Inflammatory macrophage treated with lipopolysaccharide for 4 hours (primary cell): ENCODE measurements around the gene SP6.

Experiments
- DNase-seq: peaks from one replicate; pipeline ENCODE4 v3.0.0-alpha.2; 2020

SP6 gene

DNA sequence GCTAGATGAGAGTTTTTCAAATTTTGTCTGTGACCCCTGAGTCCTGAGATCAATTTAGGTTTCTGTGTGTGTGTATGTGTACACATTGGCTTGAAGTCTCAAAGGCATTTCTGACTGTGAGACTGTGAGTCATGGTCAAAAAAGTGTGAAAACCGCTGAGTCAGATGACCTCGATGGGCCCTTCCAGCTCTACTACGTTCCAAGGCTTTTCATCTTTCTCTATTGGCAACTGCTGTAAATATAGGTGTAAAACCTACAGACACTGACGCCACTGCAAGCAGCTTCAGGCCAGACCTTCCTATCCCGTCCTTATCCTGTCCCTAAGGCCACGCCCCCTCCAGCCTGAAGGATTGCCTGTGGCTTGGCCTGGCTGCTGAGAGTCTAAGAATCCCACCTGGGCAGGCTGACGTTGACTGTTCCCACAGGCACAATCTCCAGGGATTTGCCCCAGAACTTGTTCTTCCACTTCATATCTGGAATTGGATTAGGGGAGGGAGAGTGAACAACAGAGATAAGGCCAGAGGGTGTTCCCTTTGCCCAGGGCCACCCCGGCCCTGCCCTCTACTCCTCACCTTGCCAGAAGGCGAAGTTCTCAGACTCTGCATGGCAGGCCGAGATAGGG, 40.7 kb downstream of the SP6 start:
- no peak for DNase-seq

DNA sequence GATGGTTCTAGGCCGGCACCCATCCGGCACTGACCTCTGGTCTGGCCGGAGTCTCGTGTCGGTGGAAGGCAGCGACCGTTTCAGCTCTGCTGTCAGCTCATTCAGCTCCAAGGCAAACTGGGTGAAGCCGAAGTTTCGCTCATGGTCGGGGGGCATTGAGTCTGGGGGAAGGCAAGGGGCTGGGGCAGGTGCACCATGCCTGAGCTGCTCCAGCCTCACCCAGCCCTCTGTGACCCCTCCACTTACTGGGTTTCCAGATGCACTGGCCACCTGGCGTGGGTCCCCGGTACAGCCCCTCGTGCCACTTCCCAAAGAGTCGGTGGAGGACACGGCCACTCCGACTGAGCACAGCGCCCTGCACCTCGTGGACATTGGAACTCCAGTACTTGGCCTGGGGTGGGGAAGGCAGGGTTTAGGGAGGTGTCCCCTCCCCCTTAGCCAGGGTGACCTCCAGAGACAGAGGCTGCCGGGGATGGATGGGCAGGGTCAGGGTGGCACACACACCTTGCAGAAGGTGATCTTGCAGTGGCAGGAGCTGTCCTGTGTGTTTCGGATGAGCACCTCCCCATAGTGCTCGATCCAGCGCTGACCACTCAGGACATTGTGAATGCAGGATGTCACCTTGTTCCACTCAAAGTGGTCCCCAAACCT, 42.0 kb downstream of the SP6 start:
- DNase-seq: no peak

DNA sequence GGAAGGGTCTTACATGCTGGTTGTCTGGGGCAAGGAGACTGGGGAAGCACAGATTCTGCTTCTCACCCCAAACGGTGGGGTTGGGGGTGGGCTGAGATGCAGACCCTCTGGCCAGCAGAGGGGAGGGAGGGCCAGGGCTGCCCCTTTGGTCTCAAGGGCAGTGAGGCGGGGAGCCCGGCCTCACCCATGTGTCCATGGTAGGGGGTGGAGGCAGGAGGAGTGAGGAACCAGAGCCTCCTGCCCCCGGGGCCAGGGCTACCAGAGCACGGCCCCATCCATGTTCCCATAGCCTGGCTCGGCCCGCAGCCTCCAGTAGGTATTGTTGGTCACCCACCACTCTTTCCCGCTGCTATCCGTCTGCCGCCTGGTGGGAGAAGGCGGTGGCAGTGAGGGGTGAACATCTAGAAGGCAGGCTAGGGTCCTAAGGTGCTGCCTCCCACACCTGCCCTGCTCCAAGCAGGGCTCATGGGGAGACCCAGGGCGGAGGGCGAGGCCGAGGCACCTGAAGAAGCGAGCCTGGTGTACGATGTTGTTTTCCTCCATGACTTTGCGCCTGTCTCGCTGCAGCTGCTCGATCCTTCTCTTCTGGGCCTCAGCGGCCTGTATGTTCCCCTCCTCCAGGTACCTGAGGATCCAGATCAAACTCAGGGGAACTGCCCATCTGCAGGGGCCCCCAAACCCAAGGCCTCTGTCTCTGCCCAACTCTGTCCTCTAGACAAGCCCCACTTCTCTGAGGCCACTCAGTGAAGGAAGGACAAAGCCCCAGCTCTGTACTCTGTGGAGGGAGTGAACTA, 42.7 kb downstream of the SP6 start:
- DNase-seq: no peak

GRCh38 chr17:47807421-47807820, 43.5 kb downstream of the SP6 start:
- no peak for DNase-seq

GRCh38 chr17:47806913-47807255, 44.1 kb downstream of the SP6 start:
- DNase-seq: no peak

DNA sequence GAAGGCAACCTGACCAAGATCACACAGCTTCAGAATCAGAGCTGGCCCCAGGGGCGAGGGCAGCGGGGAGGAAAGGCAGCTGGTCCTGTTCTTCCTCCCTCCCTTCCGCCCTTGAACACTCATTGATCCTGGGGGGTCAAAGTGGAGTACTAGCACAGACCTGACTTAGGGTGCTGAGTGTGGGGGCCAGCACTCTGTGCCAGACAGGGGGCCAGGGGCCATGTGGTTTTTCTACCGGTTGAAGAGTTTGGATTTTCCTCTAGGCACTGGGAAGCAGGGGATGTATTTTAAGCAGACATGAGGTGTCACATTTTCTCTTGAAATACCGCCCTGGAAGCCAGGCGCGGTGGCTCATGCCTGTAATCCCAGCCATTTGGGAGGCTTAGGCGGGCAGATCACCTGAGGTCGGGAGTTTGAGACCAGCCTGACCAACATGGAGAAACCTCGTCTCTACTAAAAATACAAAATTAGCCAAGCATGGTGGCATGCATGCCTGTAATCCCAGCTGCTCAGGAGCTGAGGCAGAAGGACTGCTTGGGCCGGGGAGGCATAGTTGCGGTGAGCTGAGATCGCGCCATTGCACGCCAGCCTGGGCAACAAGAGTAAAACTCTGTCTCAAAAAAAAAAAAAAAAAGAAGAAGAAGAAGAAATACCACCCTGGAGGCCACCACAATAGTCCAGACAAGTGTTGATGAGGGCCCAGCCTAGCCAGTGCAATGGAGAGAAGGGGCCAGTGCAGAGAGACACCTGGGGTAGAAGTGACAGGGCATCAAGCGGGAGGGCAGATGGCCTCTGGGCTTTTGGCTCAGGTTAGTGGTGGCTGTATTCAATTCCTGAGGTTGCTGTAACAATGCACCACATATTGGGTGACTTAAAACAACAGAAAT, 44.7 kb downstream of the SP6 start:
- DNase-seq: no peak

- DNase-seq: no peak
Observed at GRCh38 chr17:47804461-47804860, 46.5 kb downstream of the SP6 start.

- DNase-seq: no peak
Observed at GRCh38 chr17:47803751-47804150, 47.2 kb downstream of the SP6 start.

DNA sequence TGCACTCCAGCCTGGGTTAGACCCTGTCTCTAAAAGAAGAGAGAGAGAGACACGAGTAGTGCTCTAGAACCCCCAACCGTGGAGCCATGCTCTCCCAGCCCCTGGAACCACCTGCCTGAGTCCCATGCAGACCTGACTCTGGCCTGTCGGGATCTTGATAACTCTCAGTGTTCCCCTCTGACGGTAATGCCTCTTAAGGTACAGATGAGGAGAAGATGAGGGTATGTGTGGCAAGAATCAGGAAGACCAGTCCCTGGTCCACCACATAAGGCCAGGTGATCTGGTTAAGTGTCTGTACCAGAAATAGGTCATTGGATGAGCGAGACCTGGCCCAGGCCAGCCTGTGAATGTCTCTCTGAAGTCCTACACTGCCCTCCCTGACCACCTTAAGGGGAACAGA, 47.8 kb downstream of the SP6 start:
- DNase-seq: no peak

GRCh38 chr17:47802341-47803022, 48.5 kb downstream of the SP6 start:
- peak; percentile 35 for DNase-seq

- DNase-seq: no peak
Observed at GRCh38 chr17:47801906-47802305, 49.1 kb downstream of the SP6 start.

GRCh38 chr17:47801176-47801765, 49.7 kb downstream of the SP6 start:
- DNase-seq: no peak

- DNase-seq: no peak
Observed at GRCh38 chr17:47800686-47801085, 50.3 kb downstream of the SP6 start.

DNA sequence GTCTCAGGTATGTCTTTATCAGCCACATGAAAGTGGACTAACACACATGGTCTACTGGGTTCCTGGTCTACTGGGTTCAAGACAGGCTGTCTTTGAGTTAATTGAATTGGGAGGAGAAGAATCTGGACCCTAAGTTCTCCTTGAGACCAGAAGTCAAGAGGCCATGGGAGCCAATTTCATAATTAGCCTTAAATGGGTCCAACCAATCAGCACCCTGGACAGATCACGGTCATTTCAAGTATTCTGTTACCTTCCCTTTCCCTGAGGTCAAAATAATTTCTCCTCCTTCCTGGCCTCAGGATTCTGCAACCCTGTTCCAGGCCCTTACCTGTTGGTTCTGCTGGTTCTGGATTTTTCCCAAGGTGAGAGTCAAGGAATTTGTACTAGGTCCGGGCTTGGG, 53.2 kb downstream of the SP6 start:
- DNase-seq: no peak
